ENCODE data around the gene UGT1A8.

Gene UGT1A8

GRCh38 chr2:233802132-233802815, 184.8 kb downstream of the UGT1A8 start:
- Mint-ChIP-seq H3K4me3 (no peak overlapping the region), H3K27ac (no peak overlapping the region), H3K9me3 (peaks cover 4% of the 10 kb centered on the region), H3K27me3 (peaks cover 5% of the 10 kb centered on the region), H3K4me1 (no peaks in the 10 kb centered on the region), H3K36me3 (no peaks in the 10 kb centered on the region)

- peaks cover 4% of the 10 kb centered on the region for H3K9me3 Mint-ChIP-seq
- H3K4me3 Mint-ChIP-seq: no peak overlapping the region
- no peak overlapping the region for H3K27ac Mint-ChIP-seq
- no peaks in the 10 kb centered on the region for H3K4me1 Mint-ChIP-seq
- H3K36me3 Mint-ChIP-seq: no peaks in the 10 kb centered on the region
- peaks cover 5% of the 10 kb centered on the region for H3K27me3 Mint-ChIP-seq
These were observed 186.0 kb downstream of the UGT1A8 start for GRCh38 chr2:233803292-233803911.

GRCh38 chr2:233803994-233804393, 186.6 kb downstream of the UGT1A8 start:
- H3K27me3 Mint-ChIP-seq: peaks cover 5% of the 10 kb centered on the region
- no peaks in the 10 kb centered on the region for H3K36me3 Mint-ChIP-seq
- no peaks in the 10 kb centered on the region for H3K4me1 Mint-ChIP-seq
- H3K27ac Mint-ChIP-seq: no peak overlapping the region
- H3K4me3 Mint-ChIP-seq: no peak overlapping the region
- peaks cover 4% of the 10 kb centered on the region for H3K9me3 Mint-ChIP-seq

GRCh38 chr2:233807215-233807865, 189.9 kb downstream of the UGT1A8 start:
- Mint-ChIP-seq H3K4me3 (no peak overlapping the region), H3K9me3 (no peaks in the 10 kb centered on the region), H3K4me1 (no peaks in the 10 kb centered on the region), H3K36me3 (no peaks in the 10 kb centered on the region), H3K27me3 (peaks cover 5% of the 10 kb centered on the region), H3K27ac (no peak overlapping the region)

- Mint-ChIP-seq H3K4me1 (no peaks in the 10 kb centered on the region), H3K36me3 (no peaks in the 10 kb centered on the region), H3K4me3 (no peak overlapping the region), H3K27ac (no peak overlapping the region), H3K9me3 (no peaks in the 10 kb centered on the region), H3K27me3 (peaks cover 1% of the 10 kb centered on the region)
These were observed 190.8 kb downstream of the UGT1A8 start for GRCh38 chr2:233807966-233808935.

GRCh38 chr2:233810385-233810784, 193.0 kb downstream of the UGT1A8 start:
- H3K36me3 Mint-ChIP-seq: no peaks in the 10 kb centered on the region
- peaks cover 1% of the 10 kb centered on the region for H3K27me3 Mint-ChIP-seq
- no peaks in the 10 kb centered on the region for H3K4me1 Mint-ChIP-seq
- H3K4me3 Mint-ChIP-seq: no peak overlapping the region
- H3K27ac Mint-ChIP-seq: no peak overlapping the region
- no peaks in the 10 kb centered on the region for H3K9me3 Mint-ChIP-seq

GRCh38 chr2:233811087-233811486, 193.7 kb downstream of the UGT1A8 start:
- H3K9me3 Mint-ChIP-seq: no peaks in the 10 kb centered on the region
- H3K27ac Mint-ChIP-seq: no peak overlapping the region
- H3K36me3 Mint-ChIP-seq: no peaks in the 10 kb centered on the region
- no peak overlapping the region for H3K4me3 Mint-ChIP-seq
- H3K4me1 Mint-ChIP-seq: no peaks in the 10 kb centered on the region
- peaks cover 1% of the 10 kb centered on the region for H3K27me3 Mint-ChIP-seq

GRCh38 chr2:233811732-233812131, 194.3 kb downstream of the UGT1A8 start:
- Mint-ChIP-seq H3K27me3 (peaks cover 1% of the 10 kb centered on the region), H3K27ac (no peak overlapping the region), H3K9me3 (no peaks in the 10 kb centered on the region), H3K36me3 (no peaks in the 10 kb centered on the region), H3K4me1 (no peaks in the 10 kb centered on the region), H3K4me3 (no peak overlapping the region)

- H3K27ac Mint-ChIP-seq: no peak overlapping the region
- no peaks in the 10 kb centered on the region for H3K4me1 Mint-ChIP-seq
- H3K4me3 Mint-ChIP-seq: no peak overlapping the region
- peaks cover 1% of the 10 kb centered on the region for H3K27me3 Mint-ChIP-seq
- no peaks in the 10 kb centered on the region for H3K9me3 Mint-ChIP-seq
- no peaks in the 10 kb centered on the region for H3K36me3 Mint-ChIP-seq
These were observed 196.0 kb downstream of the UGT1A8 start for GRCh38 chr2:233813236-233814055.

GRCh38 chr2:233814056-233814835, 196.8 kb downstream of the UGT1A8 start:
- Mint-ChIP-seq H3K4me1 (no peaks in the 10 kb centered on the region), H3K36me3 (no peaks in the 10 kb centered on the region), H3K9me3 (no peaks in the 10 kb centered on the region), H3K27me3 (peaks cover 1% of the 10 kb centered on the region), H3K4me3 (no peak overlapping the region), H3K27ac (no peak overlapping the region)

- H3K9me3 Mint-ChIP-seq: no peaks in the 10 kb centered on the region
- H3K36me3 Mint-ChIP-seq: no peaks in the 10 kb centered on the region
- H3K27me3 Mint-ChIP-seq: no peaks in the 10 kb centered on the region
- H3K4me1 Mint-ChIP-seq: no peaks in the 10 kb centered on the region
- no peak overlapping the region for H3K4me3 Mint-ChIP-seq
- H3K27ac Mint-ChIP-seq: no peak overlapping the region
These were observed 198.4 kb downstream of the UGT1A8 start for GRCh38 chr2:233815861-233816260.

- no peaks in the 10 kb centered on the region for H3K27me3 Mint-ChIP-seq
- no peaks in the 10 kb centered on the region for H3K9me3 Mint-ChIP-seq
- no peak overlapping the region for H3K4me3 Mint-ChIP-seq
- H3K27ac Mint-ChIP-seq: no peak overlapping the region
- H3K36me3 Mint-ChIP-seq: no peaks in the 10 kb centered on the region
- H3K4me1 Mint-ChIP-seq: no peaks in the 10 kb centered on the region
These were observed 198.9 kb downstream of the UGT1A8 start for GRCh38 chr2:233816334-233816733.

GRCh38 chr2:233816771-233817170, 199.3 kb downstream of the UGT1A8 start:
- no peaks in the 10 kb centered on the region for H3K9me3 Mint-ChIP-seq
- H3K36me3 Mint-ChIP-seq: no peaks in the 10 kb centered on the region
- H3K27ac Mint-ChIP-seq: no peak overlapping the region
- H3K27me3 Mint-ChIP-seq: no peaks in the 10 kb centered on the region
- no peaks in the 10 kb centered on the region for H3K4me1 Mint-ChIP-seq
- H3K4me3 Mint-ChIP-seq: no peak overlapping the region

- H3K27me3 Mint-ChIP-seq: no peaks in the 10 kb centered on the region
- no peaks in the 10 kb centered on the region for H3K4me1 Mint-ChIP-seq
- no peak overlapping the region for H3K27ac Mint-ChIP-seq
- no peaks in the 10 kb centered on the region for H3K36me3 Mint-ChIP-seq
- no peak overlapping the region for H3K4me3 Mint-ChIP-seq
- no peaks in the 10 kb centered on the region for H3K9me3 Mint-ChIP-seq
These were observed 200.0 kb downstream of the UGT1A8 start for GRCh38 chr2:233817361-233817911.

All from activated naive CD4-positive, alpha-beta T cell treated with anti-CD3 and anti-CD28 coated beads, Interleukin-2, amount 50 U/mL, for 24 hours (primary cell).